LNCAP (cell line): ENCODE data around the gene CLOCK.

Source experiments
- CTCF ChIP-seq: fragments of 450-650 bp; IDR thresholded peaks from 2 replicates; pipeline ENCODE4 v1.5.1; 2017; ENCODE audit warnings: mild to moderate bottlenecking

CLOCK gene

GRCh38 chr4:55445921-55446577 is 100.7 kb downstream of the CLOCK start:
- TF ChIP-seq CTCF, result no peak

DNA sequence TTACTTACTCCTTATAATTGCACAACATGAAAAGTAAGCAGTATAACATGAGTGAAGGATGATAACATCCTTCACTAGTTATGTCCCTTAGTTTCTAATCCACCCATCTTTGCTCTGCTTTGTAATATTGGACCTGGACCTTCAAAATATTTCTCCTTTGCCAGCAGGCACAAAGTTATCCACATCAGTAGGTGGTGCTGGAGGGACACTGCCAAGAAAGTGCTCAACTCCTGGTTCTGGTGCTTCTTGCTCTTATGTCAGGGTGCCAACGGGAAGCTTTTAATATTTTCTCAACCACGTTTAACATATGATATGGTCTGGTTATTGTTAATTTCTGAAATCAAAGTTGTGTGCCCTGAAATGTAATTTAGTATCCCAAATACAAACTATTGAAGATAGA is 101.9 kb downstream of the CLOCK start:
- TF ChIP-seq CTCF, result peak; percentile 57

DNA sequence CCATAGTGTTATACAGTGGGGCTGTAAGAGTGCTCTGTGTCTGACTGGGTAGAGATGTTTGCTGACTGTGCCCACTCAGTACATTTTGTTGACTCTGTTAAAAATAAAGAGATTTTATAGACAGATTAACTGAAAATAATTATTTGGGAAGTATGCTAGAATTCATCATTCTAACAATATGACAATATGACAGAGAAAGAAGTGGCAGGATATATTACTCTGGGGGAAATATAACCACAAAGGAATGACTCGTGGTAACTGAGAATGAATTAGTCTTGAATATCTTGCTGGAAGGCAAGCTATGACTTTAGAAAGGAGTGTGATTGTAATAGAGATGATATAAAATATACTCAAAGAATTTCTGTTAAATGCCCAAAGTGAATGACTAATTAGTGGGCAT is 104.2 kb downstream of the CLOCK start:
- no peak for TF ChIP-seq CTCF

GRCh38 chr4:55440786-55441185 is 105.9 kb downstream of the CLOCK start:
- no peak for TF ChIP-seq CTCF

- no peak for TF ChIP-seq CTCF
Measured at GRCh38 chr4:55439023-55439422, 107.7 kb downstream of the CLOCK start.

DNA sequence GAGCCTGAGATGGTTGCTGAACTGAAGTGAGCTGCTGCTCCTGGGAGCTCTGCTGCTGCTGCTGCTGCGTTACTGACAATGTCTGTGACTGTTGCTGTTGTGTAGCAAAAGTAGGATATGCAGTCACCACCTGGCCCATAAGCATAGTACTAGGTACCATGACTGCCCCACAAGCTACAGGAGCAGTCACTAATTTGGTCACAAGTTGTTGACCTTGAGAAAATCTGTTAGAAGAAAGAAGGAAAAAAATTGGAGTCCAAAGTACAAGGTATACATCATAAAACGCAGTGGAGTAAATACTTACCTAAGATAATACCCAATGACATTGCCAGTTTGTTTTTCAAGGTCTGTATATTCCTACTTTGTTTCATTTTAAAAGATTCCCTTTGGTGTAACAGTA is 108.4 kb downstream of the CLOCK start:
- TF ChIP-seq CTCF, result no peak

- TF ChIP-seq CTCF, result no peak
Measured at GRCh38 chr4:55437823-55438222, 108.9 kb downstream of the CLOCK start.

GRCh38 chr4:55437356-55437796 is 109.3 kb downstream of the CLOCK start:
- TF ChIP-seq CTCF, result no peak
